NCI-H1092 (cell line): Measurements from ENCODE around the gene RTN4RL1.

Source experiments
- DNase-seq: peaks from one replicate; lab custom pipeline; 2025; lab: John Stamatoyannopoulos, UW

Gene RTN4RL1

GRCh38 chr17:2047590-2047989 lies 22.5 kb upstream of the RTN4RL1 start:
- DNase-seq, result no peak

GRCh38 chr17:2044263-2044894 lies 19.2 kb upstream of the RTN4RL1 start:
- no peak for DNase-seq

GRCh38 chr17:2043785-2044184 lies 18.7 kb upstream of the RTN4RL1 start:
- DNase-seq, result no peak

- DNase-seq, result no peak
Observed at GRCh38 chr17:2042933-2043332, 17.8 kb upstream of the RTN4RL1 start.

GRCh38 chr17:2042390-2042847 lies 17.3 kb upstream of the RTN4RL1 start:
- no peak for DNase-seq

- peak; percentile 90 for DNase-seq
Observed at GRCh38 chr17:2041561-2042389, 16.6 kb upstream of the RTN4RL1 start, which contains the start of gene OVCA2. Gene OVCA2, plus strand, starts transcription at chr17:2042022. Its CDS starts 26 bp downstream, at chr17:2042048.

GRCh38 chr17:2040942-2041560 lies 15.9 kb upstream of the RTN4RL1 start:
- no peak for DNase-seq

GRCh38 chr17:2040219-2040827 lies 15.2 kb upstream of the RTN4RL1 start:
- DNase-seq, result no peak

- no peak for DNase-seq
Observed at GRCh38 chr17:2037155-2037554, 12.0 kb upstream of the RTN4RL1 start.

- DNase-seq, result no peak
Observed at GRCh38 chr17:2035541-2036488, 10.7 kb upstream of the RTN4RL1 start.

GRCh38 chr17:2034806-2035540 lies 9.8 kb upstream of the RTN4RL1 start:
- no peak for DNase-seq

GRCh38 chr17:2034157-2034556 lies 9.0 kb upstream of the RTN4RL1 start:
- DNase-seq, result no peak

GRCh38 chr17:2033153-2033552 lies 8.0 kb upstream of the RTN4RL1 start:
- DNase-seq, result no peak

- no peak for DNase-seq
Observed at GRCh38 chr17:2030779-2031163, 5.6 kb upstream of the RTN4RL1 start.

- peak; percentile 72 for DNase-seq
Observed at GRCh38 chr17:2029911-2030778, 5.0 kb upstream of the RTN4RL1 start, which contains the start of gene DPH1. Gene DPH1, plus strand, starts transcription at chr17:2030153. Its CDS starts 17 bp downstream, at chr17:2030170.

GRCh38 chr17:2028737-2029136 lies 3.6 kb upstream of the RTN4RL1 start:
- no peak for DNase-seq

GRCh38 chr17:2028234-2028614 lies 3.1 kb upstream of the RTN4RL1 start:
- no peak for DNase-seq

GRCh38 chr17:2027528-2028233 lies 2.5 kb upstream of the RTN4RL1 start:
- DNase-seq, result no peak
